Adrenal gland (tissue), 5 donors: Measurements from ENCODE around the gene MAPK11.

Experiments used
- POLR2A ChIP-seq, 2 donors: fragments of 450-650 bp; IDR thresholded peaks; one replicate each; pipeline ENCODE4 v1.6.1; 2017; ENCODE audit warnings: antibody characterized with exemption in 2 of 2, mild to moderate bottlenecking in 2 of 2, moderate library complexity in 1 of 2
- TF ChIP-seq, protein P1 (sequence below), 6 experiments: fragments of 450-650 bp in 4 of 6; fragments of 200-600 bp in 2 of 6; sonication (generic) in 1 of 6; IDR thresholded peaks; 1 replicate in 5 of 6; 2 replicates in 1 of 6; pipeline versions ENCODE4 v1.5.1 to v1.8.0; 2016 to 2021; ENCODE audit warnings: antibody characterized with exemption in 6 of 6, mild to moderate bottlenecking in 2 of 6, moderate library complexity in 1 of 6
- donor health status: DM: no; HTN: no; CAD: no.

- TF ChIP-seq, protein P1, sequence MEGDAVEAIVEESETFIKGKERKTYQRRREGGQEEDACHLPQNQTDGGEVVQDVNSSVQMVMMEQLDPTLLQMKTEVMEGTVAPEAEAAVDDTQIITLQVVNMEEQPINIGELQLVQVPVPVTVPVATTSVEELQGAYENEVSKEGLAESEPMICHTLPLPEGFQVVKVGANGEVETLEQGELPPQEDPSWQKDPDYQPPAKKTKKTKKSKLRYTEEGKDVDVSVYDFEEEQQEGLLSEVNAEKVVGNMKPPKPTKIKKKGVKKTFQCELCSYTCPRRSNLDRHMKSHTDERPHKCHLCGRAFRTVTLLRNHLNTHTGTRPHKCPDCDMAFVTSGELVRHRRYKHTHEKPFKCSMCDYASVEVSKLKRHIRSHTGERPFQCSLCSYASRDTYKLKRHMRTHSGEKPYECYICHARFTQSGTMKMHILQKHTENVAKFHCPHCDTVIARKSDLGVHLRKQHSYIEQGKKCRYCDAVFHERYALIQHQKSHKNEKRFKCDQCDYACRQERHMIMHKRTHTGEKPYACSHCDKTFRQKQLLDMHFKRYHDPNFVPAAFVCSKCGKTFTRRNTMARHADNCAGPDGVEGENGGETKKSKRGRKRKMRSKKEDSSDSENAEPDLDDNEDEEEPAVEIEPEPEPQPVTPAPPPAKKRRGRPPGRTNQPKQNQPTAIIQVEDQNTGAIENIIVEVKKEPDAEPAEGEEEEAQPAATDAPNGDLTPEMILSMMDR (IDR thresholded peaks at IDR 0.05): no peak
- TF ChIP-seq POLR2A (IDR thresholded peaks at IDR 0.05): no peak
Measured at GRCh38 chr22:50293441-50294318, 23.5 kb upstream of the MAPK11 start.
